RWPE2 (cell line): Measurements from ENCODE around the gene EMC8.

ENCODE experiments used
- ATAC-seq: fragments of 200-7000 bp; cut with Tn5 transposase; 3 replicates; pipeline ENCODE4 v1.9.1; 2021; ENCODE audit warnings: low read depth
- DNase-seq: peaks from one replicate; pipeline ENCODE4 v3.0.0-alpha.2; 2020; ENCODE audit warnings: low spot score
- H3K27ac ChIP-seq: fragments of 450-650 bp; 2 replicates; pipeline ENCODE4 v1.5.1; 2017; ENCODE audit warnings: mild to moderate bottlenecking; ENCODE audit not compliant: poor library complexity, severe bottlenecking
- H3K27me3 ChIP-seq: fragments of 250-450 bp; sonication (Bioruptor Pico); 2 replicates; pipeline ENCODE4 v1.5.1; 2021; ENCODE audit warnings: mild to moderate bottlenecking, moderate library complexity; ENCODE audit not compliant: insufficient read depth, poor library complexity, severe bottlenecking
- H3K36me3 ChIP-seq: fragments of 250-450 bp; sonication (Bioruptor Pico); 2 replicates; pipeline ENCODE4 v1.5.1; 2020; ENCODE audit warnings: low read depth, mild to moderate bottlenecking, moderate library complexity
- H3K4me1 ChIP-seq: fragments of 250-450 bp; sonication (Bioruptor Pico); 2 replicates; pipeline ENCODE4 v1.5.1; 2021; ENCODE audit warnings: mild to moderate bottlenecking, moderate library complexity; ENCODE audit not compliant: insufficient read depth, poor library complexity, severe bottlenecking
- H3K4me3 ChIP-seq: fragments of 250-450 bp; sonication (Bioruptor Pico); 2 replicates; pipeline ENCODE4 v1.5.1; 2021; ENCODE audit warnings: mild to moderate bottlenecking, moderate library complexity; ENCODE audit not compliant: severe bottlenecking
- H3K9me3 ChIP-seq: fragments of 250-450 bp; sonication (Bioruptor Pico); 2 replicates; pipeline ENCODE4 v1.5.1; 2021; ENCODE audit warnings: mild to moderate bottlenecking, moderate library complexity; ENCODE audit not compliant: severe bottlenecking
- CTCF ChIP-seq: fragments of 450-650 bp; IDR thresholded peaks from one replicate; pipeline ENCODE4 v1.5.1; 2017; ENCODE audit warnings: mild to moderate bottlenecking, moderate library complexity; ENCODE audit not compliant: poor library complexity, severe bottlenecking

EMC8 gene

GRCh38 chr16:85749771-85750145 is 49.6 kb downstream of the EMC8 start:
- Histone ChIP-seq H3K9me3 (no peaks in the 10 kb centered on the region), H3K4me3 (peak overlapping the region; percentile 99), H3K27ac (peak overlapping the region; percentile 99), H3K36me3 (peaks cover 51% of the 10 kb centered on the region), H3K4me1 (peaks cover 61% of the 10 kb centered on the region), H3K27me3 (no peaks in the 10 kb centered on the region)
- TF ChIP-seq CTCF, result no peak
- ATAC-seq, result peak; percentile 3; the same call in 2 of the 3 replicates
- DNase-seq, result peak; percentile 87

- no peak for TF ChIP-seq CTCF
- DNase-seq (peak; percentile 93), ATAC-seq (peak; percentile 79)
- H3K27me3 ChIP-seq, result no peaks in the 10 kb centered on the region
- H3K4me1 ChIP-seq, result peaks cover 37% of the 10 kb centered on the region
- H3K27ac ChIP-seq, result peak overlapping the region; percentile 99
- H3K4me3 ChIP-seq, result no peak overlapping the region
- H3K9me3 ChIP-seq, result no peaks in the 10 kb centered on the region
- peaks cover 80% of the 10 kb centered on the region for H3K36me3 ChIP-seq
Measured at GRCh38 chr16:85746460-85747215, 52.7 kb downstream of the EMC8 start.

- H3K27me3 ChIP-seq, result no peaks in the 10 kb centered on the region
- H3K36me3 ChIP-seq, result peaks cover 96% of the 10 kb centered on the region
- DNase-seq (no peak), ATAC-seq (no peak)
- H3K27ac ChIP-seq, result no peak overlapping the region
- no peaks in the 10 kb centered on the region for H3K9me3 ChIP-seq
- TF ChIP-seq CTCF, result no peak
- H3K4me3 ChIP-seq, result no peak overlapping the region
- peaks cover 2% of the 10 kb centered on the region for H3K4me1 ChIP-seq
Measured at GRCh38 chr16:85738923-85739715, 60.2 kb downstream of the EMC8 start.

- Histone ChIP-seq H3K27ac (no peak overlapping the region), H3K4me3 (no peak overlapping the region), H3K36me3 (peaks cover 98% of the 10 kb centered on the region), H3K27me3 (no peaks in the 10 kb centered on the region), H3K4me1 (peaks cover 14% of the 10 kb centered on the region), H3K9me3 (no peaks in the 10 kb centered on the region)
- DNase-seq (no peak), ATAC-seq (no peak)
- no peak for TF ChIP-seq CTCF
Measured at GRCh38 chr16:85736921-85737320, 62.4 kb downstream of the EMC8 start.

GRCh38 chr16:85735946-85736345 is 63.4 kb downstream of the EMC8 start:
- ATAC-seq (no peak), DNase-seq (no peak)
- peaks cover 98% of the 10 kb centered on the region for H3K36me3 ChIP-seq
- H3K4me1 ChIP-seq, result peaks cover 14% of the 10 kb centered on the region
- H3K9me3 ChIP-seq, result no peaks in the 10 kb centered on the region
- no peak overlapping the region for H3K27ac ChIP-seq
- TF ChIP-seq CTCF, result no peak
- no peak overlapping the region for H3K4me3 ChIP-seq
- H3K27me3 ChIP-seq, result no peaks in the 10 kb centered on the region
